Dedifferentiated amniotic fluid mesenchymal stem cell (primary cell): ENCODE measurements around the gene MBNL1.
"Not testable (repeated sequence)": the region's sequence is repeated elsewhere in the genome, so short reads cannot be mapped to it uniquely, and the experiment has no call there.

Experiments used
- DNase-seq: peaks from one replicate; pipeline ENCODE4 v3.0.0-alpha.2; 2016; ENCODE audit errors: extremely low spot score

Gene MBNL1

GRCh38 chr3:152400887-152401286, 132.2 kb downstream of the MBNL1 start:
- peak; percentile 49 for DNase-seq

GRCh38 chr3:152402695-152403451, 134.1 kb downstream of the MBNL1 start:
- DNase-seq = no peak

GRCh38 chr3:152403632-152404066, 134.9 kb downstream of the MBNL1 start:
- DNase-seq = no peak

GRCh38 chr3:152404976-152405375, 136.2 kb downstream of the MBNL1 start:
- no peak for DNase-seq

- DNase-seq = peak; percentile 55
Measured at GRCh38 chr3:152405915-152406802, 137.4 kb downstream of the MBNL1 start.

GRCh38 chr3:152413240-152413639, 144.5 kb downstream of the MBNL1 start:
- DNase-seq = no peak

- no peak for DNase-seq
Measured at GRCh38 chr3:152416808-152417580, 148.3 kb downstream of the MBNL1 start.

- no peak for DNase-seq
Measured at GRCh38 chr3:152419748-152420147, 151.0 kb downstream of the MBNL1 start.

GRCh38 chr3:152421162-152421561, 152.4 kb downstream of the MBNL1 start:
- DNase-seq = no peak

GRCh38 chr3:152426393-152426792, 157.7 kb downstream of the MBNL1 start:
- DNase-seq = no peak

- DNase-seq = no peak
Measured at GRCh38 chr3:152428577-152428976, 159.8 kb downstream of the MBNL1 start.

GRCh38 chr3:152430223-152431002, 161.7 kb downstream of the MBNL1 start:
- peak; percentile 16 for DNase-seq

GRCh38 chr3:152434142-152434541, 165.4 kb downstream of the MBNL1 start:
- DNase-seq = no peak

- DNase-seq = not testable (repeated sequence)
Measured at GRCh38 chr3:152435210-152435609, 166.5 kb downstream of the MBNL1 start.

- no peak for DNase-seq
Measured at GRCh38 chr3:152436707-152437590, 168.2 kb downstream of the MBNL1 start.

- no peak for DNase-seq
Measured at GRCh38 chr3:152438181-152438580, 169.5 kb downstream of the MBNL1 start.

- DNase-seq = no peak
Measured at GRCh38 chr3:152438706-152439105, 170.0 kb downstream of the MBNL1 start.

- not testable (repeated sequence) for DNase-seq
Measured at GRCh38 chr3:152440243-152440642, 171.5 kb downstream of the MBNL1 start.

- no peak for DNase-seq
Measured at GRCh38 chr3:152443212-152444023, 174.7 kb downstream of the MBNL1 start.
